Heart right ventricle (tissue), 16 donors: ENCODE data around the gene TVP23A. TPM values are rescaled to one million over a fixed set of nuclear protein-coding genes. Genes with fewer than 3 reads are reported as not detected.

ENCODE experiments used
- ATAC-seq, 8 donors: fragments of 200-7000 bp; cut with Tn5 transposase; one replicate each; pipeline ENCODE4 v1.9.1; 2020; ENCODE audit warnings: mild to moderate bottlenecking in 8 of 8, moderate library complexity in 8 of 8, moderate number of reproducible peaks in 1 of 8
- DNase-seq, 2 donors: peaks; one replicate each; pipeline ENCODE4 v3.0.0-alpha.2; 2020
- H3K27ac ChIP-seq, 10 donors: fragments of 200-600 bp; sonication (generic) in 2 of 10; one replicate each; pipeline versions ENCODE4 v1.5.0 to v1.8.0; 2020 to 2022; ENCODE audit warnings: mild to moderate bottlenecking in 3 of 10
- H3K27me3 ChIP-seq, 7 donors: fragments of 200-600 bp; one replicate each; pipeline ENCODE4 v1.8.0; 2021 to 2022; ENCODE audit warnings: mild to moderate bottlenecking in 2 of 7
- H3K36me3 ChIP-seq, 9 donors: fragments of 200-600 bp; sonication (generic) in 1 of 9; one replicate each; pipeline versions ENCODE4 v1.5.0 to v1.8.0; 2020 to 2022; ENCODE audit warnings: mild to moderate bottlenecking in 2 of 9
- H3K4me1 ChIP-seq, 9 donors: fragments of 200-600 bp; sonication (generic) in 1 of 9; one replicate each; pipeline versions ENCODE4 v1.5.0 to v1.8.0; 2020 to 2022; ENCODE audit warnings: mild to moderate bottlenecking in 4 of 9
- H3K4me3 ChIP-seq, 10 donors: fragments of 200-600 bp; sonication (generic) in 2 of 10; one replicate each; pipeline versions ENCODE4 v1.5.0 to v1.8.0; 2020 to 2022; ENCODE audit warnings: mild to moderate bottlenecking in 7 of 10, moderate library complexity in 2 of 10
- H3K9me3 ChIP-seq, 11 donors: fragments of 200-600 bp in 10 of 11; sonication (generic) in 2 of 11; one replicate each; pipeline versions ENCODE4 v1.5.0 to v1.8.0; 2013 to 2022; ENCODE audit warnings: mild to moderate bottlenecking in 2 of 11, control low read depth in 1 of 11, moderate library complexity in 1 of 11
- WGBS, 2 donors: extraction: QIAGEN DNeasy Blood & Tissue Kit; methylation state at CpG; one replicate each; pipeline ENCODE4 v1.1.7; 2013; ENCODE audit warnings: inconsistent platforms in 1 of 2; 5-methylcytosine and 5-hydroxymethylcytosine counted together
- intact Hi-C, 10 donors: fragments of 100-400 bp; cut with DNase I; formaldehyde crosslinking; loops; one replicate each; pipeline versions ENCODE4 v1.11.1 to v1.14.2; 2022
- polyA plus RNA-seq, 2 donors: library from polyadenylated mRNA; stranded (reverse); fragments of 200-250 nt; gene quantifications; one replicate each; pipeline ENCODE4 v1.2.3, GENCODE V29; 2013
- total RNA-seq, 10 donors: library from RNA; stranded (reverse); fragmentation: NEBNext Ultra II Directional in 3 of 10; extraction: Animal tissue kit (Norgen Biotek cat#: 25700) in 3 of 10; gene quantifications; one replicate each; pipeline versions ENCODE4 v1.2.1 to v1.2.4, GENCODE V29; 2021 to 2023
- TF ChIP-seq, protein P1 (sequence below), 9 donors: fragments of 200-600 bp; sonication (generic) in 2 of 9; IDR thresholded peaks; one replicate each; pipeline versions ENCODE4 v1.5.0 to v1.8.0; 2021 to 2022; ENCODE audit warnings: antibody characterized with exemption in 9 of 9, mild to moderate bottlenecking in 5 of 9, moderate library complexity in 1 of 9
- donor health status: Arrhythmogenic right ventricular cardiomyopathy.
- donor health status: ischemic (EF 13 %, LVEDD 7.1; RV severe dilation, severe dysfunction).
- donor health status: healthy with polysubstance abuse.
- donor health status: DM: no; HTN: yes; CAD: no.
- donor health status: DM: no; HTN: no; CAD: no.
- donor health status: ischemic (EF 25% LVEDD 6.9; RV normal size, moderate dysfunction).
- donor health status: ischemic (EF 25% LVEDD 5.7; RV mildly dilated, moderate dysfunction).
- donor health status: healthy.
- donor health status: DM: yes; HTN: yes; CAD: no.
- donor health status: Ischemic cardiomyopathy.
- donor health status: ischemic (EF 35%, LVEDD 5.7; RV mildly dilated, moderate dysfunction).
- donor health status: nonischemic (EF 11% LVEDD 7.7; RV severe dilation, severe dysfunction).
- donor health status: DM: yes; HTN: yes; CAD: no.
- donor health status: PGD.
- donor health status: ischemic (EF 29% LVEDD 5.4; RV normal size, mild dysfunction).
- donor health status: nonischemic (EF 23%, LVEDD 6.1; RV moderate dilation, normal function).

TVP23A gene
- total and polyA plus RNA-seq, 12 donors, result 0.04 to 0.44 (median 0.18) TPM; not detected in 5

DNA sequence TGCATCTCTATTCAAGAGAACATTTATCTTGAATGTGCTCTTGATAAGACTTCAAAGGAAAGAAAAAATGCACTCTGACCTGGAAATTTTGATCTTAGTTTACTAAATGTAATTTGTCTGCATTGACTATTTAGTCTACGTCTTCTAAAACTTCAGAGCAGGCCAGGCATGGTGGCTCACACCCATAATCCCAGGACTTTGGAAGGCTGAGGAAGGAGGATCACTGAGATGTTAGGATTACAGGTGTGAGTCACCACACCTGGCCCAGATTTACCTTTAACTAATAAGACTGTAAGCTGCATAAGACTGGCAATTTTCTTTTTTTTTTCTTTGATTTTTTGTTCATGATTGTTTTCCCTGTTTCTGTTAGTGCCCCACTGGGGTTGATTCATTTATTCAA lies 39.6 kb upstream of the TVP23A start:
- Histone ChIP-seq H3K36me3 (no peaks in the 10 kb centered on the region), H3K4me3 (no peak overlapping the region), H3K4me1 (peaks cover 0 to 15% (median 0%) of the 10 kb centered on the region in 9 donors), H3K27ac (no peak overlapping the region), H3K27me3 (no peaks in the 10 kb centered on the region), H3K9me3 (no peaks in the 10 kb centered on the region)
- TF ChIP-seq, protein P1, sequence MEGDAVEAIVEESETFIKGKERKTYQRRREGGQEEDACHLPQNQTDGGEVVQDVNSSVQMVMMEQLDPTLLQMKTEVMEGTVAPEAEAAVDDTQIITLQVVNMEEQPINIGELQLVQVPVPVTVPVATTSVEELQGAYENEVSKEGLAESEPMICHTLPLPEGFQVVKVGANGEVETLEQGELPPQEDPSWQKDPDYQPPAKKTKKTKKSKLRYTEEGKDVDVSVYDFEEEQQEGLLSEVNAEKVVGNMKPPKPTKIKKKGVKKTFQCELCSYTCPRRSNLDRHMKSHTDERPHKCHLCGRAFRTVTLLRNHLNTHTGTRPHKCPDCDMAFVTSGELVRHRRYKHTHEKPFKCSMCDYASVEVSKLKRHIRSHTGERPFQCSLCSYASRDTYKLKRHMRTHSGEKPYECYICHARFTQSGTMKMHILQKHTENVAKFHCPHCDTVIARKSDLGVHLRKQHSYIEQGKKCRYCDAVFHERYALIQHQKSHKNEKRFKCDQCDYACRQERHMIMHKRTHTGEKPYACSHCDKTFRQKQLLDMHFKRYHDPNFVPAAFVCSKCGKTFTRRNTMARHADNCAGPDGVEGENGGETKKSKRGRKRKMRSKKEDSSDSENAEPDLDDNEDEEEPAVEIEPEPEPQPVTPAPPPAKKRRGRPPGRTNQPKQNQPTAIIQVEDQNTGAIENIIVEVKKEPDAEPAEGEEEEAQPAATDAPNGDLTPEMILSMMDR (IDR thresholded peaks at IDR 0.05), result no peak
- ATAC-seq (no peak), DNase-seq (no peak)
- WGBS, 2 donors, result 77 to 89% methylated on average over 1 of the region's 1 CpG
- intact Hi-C loops, result no loop called here

DNA sequence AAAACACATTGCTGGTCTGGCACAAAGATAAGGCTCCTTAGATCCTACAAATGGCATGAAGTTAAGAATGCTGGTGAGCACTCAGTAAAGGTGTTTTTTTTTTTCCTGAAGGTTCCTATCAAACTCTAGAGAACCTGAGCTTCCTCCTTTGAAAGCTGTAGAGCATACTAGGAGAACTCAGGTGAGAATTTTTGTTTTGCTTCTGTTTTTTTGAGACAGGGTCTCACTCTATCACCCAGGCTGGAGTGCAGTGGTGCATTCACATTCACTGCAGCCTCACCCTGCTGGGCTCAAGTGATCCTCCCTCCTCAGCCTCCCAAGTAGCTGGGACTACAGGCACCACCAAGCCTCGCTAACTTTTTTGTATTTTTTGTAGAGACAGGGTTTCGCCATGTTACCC lies 37.4 kb upstream of the TVP23A start:
- Histone ChIP-seq H3K4me3 (no peak overlapping the region), H3K27me3 (no peaks in the 10 kb centered on the region), H3K27ac (no peak overlapping the region), H3K4me1 (peaks cover 0 to 20% (median 0%) of the 10 kb centered on the region in 9 donors), H3K9me3 (no peaks in the 10 kb centered on the region), H3K36me3 (no peaks in the 10 kb centered on the region)
- DNase-seq, result no peak
- ATAC-seq, result no peak
- 94 to 95% methylated on average over 2 of the region's 2 CpGs for WGBS, 2 donors
- TF ChIP-seq, protein P1 (IDR thresholded peaks at IDR 0.05), result no peak
- intact Hi-C loops, result no loop called here

DNA sequence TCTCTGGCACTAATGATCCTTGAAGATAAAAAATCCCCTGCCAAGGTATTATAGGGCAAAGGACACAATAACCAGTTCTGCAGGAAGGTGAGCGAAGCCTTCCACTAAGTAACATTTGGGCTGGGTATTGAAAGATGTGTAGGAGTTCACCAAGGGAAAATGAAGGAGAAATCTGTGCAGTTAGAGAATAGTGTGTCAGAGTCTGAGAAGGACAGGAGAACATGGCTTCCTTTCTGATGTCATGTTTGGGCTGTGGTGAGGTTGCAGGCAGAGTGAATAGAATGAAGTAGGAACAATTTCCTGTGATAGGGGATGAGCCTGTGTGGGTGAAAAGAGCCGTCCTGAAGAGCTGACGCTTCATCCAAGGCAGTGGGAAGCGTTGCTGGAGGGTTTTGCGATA lies 34.4 kb upstream of the TVP23A start:
- Histone ChIP-seq H3K4me3 (no peak overlapping the region), H3K4me1 (peaks cover 0 to 33% (median 0%) of the 10 kb centered on the region in 9 donors), H3K9me3 (no peaks in the 10 kb centered on the region), H3K36me3 (no peaks in the 10 kb centered on the region), H3K27me3 (no peaks in the 10 kb centered on the region), H3K27ac (peak overlapping the region in 1 of 10 donors; percentile 26)
- DNase-seq (no peak), ATAC-seq (no peak)
- intact Hi-C loops, result no loop called here
- TF ChIP-seq, protein P1 (IDR thresholded peaks at IDR 0.05), result no peak
- WGBS, 2 donors, result 66 to 75% methylated on average over 5 of the region's 5 CpGs

DNA sequence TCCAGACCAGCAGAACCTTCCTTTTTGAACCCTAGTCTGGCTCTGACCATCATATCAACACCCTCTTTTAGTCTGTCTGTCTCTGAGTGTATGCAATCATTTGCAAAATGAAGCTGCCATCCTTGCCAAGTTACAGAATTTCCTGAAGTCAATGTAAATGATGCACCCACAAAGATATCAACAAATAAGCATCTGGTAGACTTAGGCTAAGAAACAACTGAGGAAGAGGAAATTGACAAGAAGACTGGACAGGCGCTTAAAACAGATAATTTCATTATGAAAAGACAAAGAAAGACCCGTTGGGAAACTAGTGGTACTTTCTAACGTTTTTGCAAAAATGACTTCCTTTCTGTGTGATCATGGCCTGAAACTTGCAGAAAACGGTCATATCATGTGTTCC lies 33.7 kb upstream of the TVP23A start:
- Histone ChIP-seq H3K4me3 (no peak overlapping the region), H3K27ac (peak overlapping the region in 1 of 10 donors; percentile 26), H3K36me3 (no peaks in the 10 kb centered on the region), H3K9me3 (no peaks in the 10 kb centered on the region), H3K27me3 (no peaks in the 10 kb centered on the region), H3K4me1 (peaks cover 0 to 40% (median 5%) of the 10 kb centered on the region in 9 donors)
- intact Hi-C loops, result no loop called here
- TF ChIP-seq, protein P1 (IDR thresholded peaks at IDR 0.05), result no peak
- ATAC-seq (no peak), DNase-seq (no peak)
- 46 to 59% methylated on average over 4 of the region's 4 CpGs for WGBS, 2 donors
